ENCODE data around the gene STPG4.

The STPG4 gene

GRCh38 chr2:47073641-47074040 is 81.5 kb downstream of the STPG4 start:
- in situ Hi-C loops (cut with HindIII; ENCODE audit: low sequenced_read_pairs) = no loop called here

DNA sequence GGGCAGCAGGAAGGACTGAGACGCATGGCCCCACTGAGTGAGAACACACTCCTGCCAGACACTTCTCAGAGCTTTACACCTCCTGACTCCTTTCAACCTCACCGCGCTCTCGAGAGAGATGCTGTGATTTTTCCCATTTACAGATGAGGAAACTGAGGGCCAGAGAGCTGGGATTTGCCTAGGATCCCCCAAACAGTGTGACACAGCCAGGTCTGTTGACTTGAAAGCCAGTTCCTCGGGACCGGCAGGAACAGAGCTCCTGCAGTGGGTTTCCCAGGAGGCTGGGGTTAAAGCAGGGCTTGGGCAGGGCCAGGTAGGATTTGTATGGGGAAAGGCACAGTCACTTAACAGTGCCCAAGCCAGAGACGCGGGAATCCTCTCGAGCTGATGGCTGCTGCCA is 81.9 kb downstream of the STPG4 start:
- in situ Hi-C loops (cut with HindIII; ENCODE audit: low sequenced_read_pairs) = no loop called here

DNA sequence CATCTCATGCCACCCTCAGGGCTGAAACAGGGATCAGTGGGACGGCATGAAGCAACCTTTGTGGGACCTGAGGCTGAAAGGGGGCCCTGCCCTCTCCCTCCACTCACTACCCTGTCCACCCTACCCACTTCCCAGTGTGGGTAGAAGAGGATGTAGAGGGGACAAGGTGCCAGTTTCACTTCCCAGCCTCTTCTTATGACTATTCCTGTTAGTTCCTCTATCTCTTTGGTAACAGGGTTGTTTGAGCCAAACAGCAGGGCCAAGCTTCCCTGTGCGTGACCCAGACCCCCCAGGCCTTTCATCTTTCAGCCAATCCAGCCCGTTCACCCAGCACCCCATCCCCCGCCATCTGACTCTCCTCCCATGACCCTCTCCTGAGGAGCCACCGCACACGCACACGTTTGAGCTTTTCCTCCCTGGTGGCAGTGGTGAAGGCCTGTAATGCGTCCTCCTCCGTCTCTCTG is 82.3 kb downstream of the STPG4 start:
- in situ Hi-C loops (cut with HindIII; ENCODE audit: low sequenced_read_pairs) = no loop called here

- in situ Hi-C loops (cut with HindIII; ENCODE audit: low sequenced_read_pairs) = no loop called here
These were observed 83.0 kb downstream of the STPG4 start for GRCh38 chr2:47072018-47072691.

DNA sequence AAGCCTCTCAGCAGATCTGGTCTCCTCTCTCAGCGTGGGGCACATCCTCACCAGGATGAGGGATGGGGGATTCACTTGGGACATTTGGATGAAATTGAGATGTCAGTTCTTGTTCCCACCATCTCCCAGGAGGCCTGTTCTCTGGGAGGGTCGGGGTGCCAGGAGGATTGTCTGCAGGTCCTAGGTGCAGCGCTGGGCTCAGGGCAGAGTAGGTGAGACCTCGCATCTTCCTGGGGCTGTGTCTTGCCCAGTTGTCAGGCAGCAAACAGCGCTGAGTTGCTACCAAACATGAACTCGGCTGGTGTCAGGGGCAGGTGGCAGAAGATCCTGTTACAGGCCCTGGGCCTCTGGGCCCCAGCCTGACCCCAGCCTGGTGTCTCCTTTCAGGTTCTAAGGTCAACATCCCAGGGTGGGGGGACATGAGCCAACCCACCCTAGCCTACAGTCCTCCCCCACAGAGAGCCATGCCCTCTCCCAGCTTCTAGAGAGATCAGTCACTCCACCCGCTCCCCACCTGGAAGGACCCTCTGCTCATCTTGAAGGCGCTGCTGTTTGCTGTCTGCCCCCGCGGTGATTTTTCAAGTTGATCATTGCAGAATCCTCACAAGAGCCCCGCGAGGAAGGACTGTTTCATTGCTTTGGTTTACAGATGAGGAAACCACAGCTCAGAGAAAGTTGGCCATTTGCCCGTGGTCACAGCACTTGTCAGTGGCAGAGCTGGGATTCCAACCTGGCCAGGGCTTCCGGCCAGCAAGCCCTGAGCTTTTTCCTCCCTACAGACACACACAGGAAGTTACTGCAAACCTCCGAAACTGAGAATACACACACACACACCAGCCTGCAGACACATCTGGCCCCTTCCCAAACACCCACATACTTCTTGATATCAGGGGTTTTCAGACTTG is 83.9 kb downstream of the STPG4 start:
- in situ Hi-C loops (cut with HindIII; ENCODE audit: low sequenced_read_pairs) = no loop called here

DNA sequence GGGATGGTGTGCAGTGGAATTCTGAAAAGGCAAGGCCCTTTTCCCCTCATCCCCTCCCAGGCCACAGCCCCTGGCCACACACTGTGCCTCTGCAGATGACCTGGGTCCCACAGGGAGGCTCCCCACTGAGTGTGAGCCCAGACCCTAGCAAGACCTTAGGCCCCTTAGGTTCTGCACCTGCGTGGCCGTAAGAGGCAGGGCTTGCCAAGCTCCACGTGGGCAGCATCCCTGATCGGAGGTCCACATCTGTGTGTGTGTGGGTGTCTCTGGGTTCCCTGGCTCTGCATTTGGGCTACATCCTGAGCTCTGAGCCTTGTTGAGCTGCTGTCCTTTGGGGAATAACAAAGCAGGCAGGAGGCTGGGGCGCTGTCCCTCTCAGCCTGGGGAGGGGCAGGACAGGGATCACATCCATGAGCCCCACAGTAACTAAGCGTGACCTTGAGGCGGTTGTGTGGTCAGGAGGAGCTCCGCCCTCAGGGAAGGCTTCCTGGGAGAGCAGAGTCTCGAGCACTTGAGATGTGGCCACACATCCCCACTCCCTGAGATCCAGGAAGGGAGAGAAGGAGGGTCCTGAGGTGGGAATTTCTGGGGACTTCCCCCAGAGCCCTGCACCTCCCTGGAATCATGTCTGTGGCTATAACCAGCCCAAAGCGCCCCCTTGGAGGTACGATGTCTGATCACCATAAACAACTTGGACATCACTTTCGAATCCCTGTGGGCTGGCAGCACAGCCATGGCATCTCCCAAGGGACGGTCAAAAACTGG is 84.8 kb downstream of the STPG4 start:
- in situ Hi-C loops (cut with HindIII; ENCODE audit: low sequenced_read_pairs) = no loop called here

DNA sequence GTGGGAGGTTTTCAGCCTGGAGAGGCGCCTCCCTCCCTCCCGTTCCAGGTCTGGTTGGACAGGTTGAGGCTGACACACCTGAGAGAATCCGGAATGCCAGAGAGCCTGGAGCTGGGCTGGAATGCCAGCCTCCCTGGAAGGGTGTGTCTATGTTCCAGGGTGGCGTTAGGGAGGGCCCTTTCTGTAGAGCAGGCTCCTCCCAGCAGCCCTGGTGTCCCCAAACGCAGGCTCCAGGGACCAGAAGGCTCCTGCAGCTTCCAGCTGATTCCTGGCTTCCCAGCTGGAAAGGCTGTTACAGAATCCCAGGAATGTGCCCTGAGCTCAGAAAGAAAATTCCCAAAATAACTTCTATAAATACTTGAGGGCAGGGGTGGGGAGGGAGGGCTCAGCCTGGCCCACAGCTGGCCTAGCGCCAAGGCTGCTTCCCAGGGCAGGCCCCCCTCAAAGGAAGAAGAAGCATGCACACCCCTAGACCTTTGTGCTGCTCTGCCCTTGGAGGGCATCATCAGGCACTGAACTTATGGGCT is 85.4 kb downstream of the STPG4 start:
- in situ Hi-C loops (cut with HindIII; ENCODE audit: low sequenced_read_pairs) = no loop called here

DNA sequence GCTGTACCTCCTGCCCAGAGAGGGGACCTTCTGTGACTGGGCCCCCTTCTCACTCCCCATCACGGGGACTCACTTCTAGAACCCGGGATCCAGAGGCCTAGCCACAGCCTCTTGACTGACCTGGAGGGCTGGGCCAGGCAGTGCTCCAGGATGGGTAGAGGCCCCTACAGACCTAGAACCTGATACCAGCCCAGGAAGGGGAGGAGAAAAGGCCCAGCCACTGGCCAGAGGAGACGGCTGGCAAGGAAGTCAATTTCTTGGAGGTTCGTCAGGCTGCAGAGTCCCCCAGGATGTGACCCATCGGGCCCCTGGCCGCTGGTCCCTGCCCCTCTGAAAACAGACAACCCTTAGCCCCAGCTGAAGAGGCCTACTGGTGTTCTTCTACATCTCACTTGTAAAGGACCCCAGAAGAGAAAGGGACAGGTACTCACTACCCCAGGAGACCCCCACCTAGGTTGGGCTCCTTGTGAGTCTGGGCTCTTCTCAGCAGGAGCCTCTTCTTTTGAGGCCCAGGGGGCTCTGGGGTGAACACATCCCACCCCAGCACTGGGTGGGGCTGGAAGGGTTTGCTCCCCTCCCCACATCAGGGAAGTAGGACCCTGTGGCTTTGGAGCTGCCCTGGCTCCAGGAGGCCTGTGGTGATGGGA is 86.0 kb downstream of the STPG4 start:
- in situ Hi-C loops (cut with HindIII; ENCODE audit: low sequenced_read_pairs) = no loop called here

DNA sequence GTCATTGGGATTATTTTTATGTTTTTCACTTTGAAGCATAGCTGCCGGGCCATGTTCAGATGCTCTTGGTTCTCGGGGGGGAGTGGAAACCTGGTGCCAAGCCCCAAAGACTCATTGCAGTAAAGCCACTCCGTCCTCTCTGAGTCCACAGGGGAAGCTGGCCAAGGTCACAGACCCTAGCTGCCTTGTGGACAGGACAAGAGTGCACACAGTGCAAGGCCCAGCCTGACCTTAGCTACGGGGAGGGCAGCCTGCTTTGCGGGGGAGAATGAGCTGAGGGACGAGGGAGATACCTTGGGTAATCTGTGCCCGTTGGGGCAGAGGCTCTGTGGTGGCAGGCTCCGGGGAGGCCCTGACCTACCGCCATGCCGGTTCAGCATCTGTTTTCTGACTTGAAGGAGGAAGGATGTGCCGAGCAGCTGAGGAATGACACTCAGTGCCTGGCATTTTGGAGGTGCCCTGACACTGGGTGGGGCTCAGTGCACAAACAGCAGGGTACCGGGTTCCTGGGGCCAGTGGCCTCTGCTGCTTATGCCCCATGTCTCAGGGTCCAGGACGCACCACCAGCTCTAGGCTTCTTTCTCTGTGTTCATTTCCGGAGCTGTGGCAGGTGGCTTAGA is 87.2 kb downstream of the STPG4 start:
- in situ Hi-C loops (cut with HindIII; ENCODE audit: low sequenced_read_pairs) = no loop called here

- in situ Hi-C loops (cut with HindIII; ENCODE audit: low sequenced_read_pairs) = no loop called here
These were observed 89.2 kb downstream of the STPG4 start for GRCh38 chr2:47065771-47066380.

- in situ Hi-C loops (cut with HindIII; ENCODE audit: low sequenced_read_pairs) = no loop called here
These were observed 89.8 kb downstream of the STPG4 start for GRCh38 chr2:47065343-47065742.

DNA sequence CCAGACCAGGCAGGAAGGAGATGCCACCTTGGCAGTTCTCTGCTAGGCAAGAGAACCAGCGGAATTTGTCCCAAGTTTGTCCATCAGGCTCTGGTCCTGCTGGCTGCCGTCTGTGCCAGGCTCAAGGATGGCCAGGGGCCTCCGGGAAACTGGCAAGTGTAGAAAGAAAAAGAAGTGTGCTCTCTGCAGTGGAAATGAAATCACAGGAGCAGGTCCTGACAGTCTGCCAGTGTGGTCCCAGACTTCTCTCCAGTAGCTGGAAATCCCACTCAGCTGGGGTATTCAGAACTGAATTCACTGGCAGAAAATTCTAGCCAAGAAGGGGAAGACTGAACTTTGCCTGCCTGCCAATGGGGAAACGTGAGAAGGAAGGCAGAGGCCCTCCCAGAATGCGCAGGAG is 91.0 kb downstream of the STPG4 start:
- in situ Hi-C loops (cut with HindIII; ENCODE audit: low sequenced_read_pairs) = no loop called here

DNA sequence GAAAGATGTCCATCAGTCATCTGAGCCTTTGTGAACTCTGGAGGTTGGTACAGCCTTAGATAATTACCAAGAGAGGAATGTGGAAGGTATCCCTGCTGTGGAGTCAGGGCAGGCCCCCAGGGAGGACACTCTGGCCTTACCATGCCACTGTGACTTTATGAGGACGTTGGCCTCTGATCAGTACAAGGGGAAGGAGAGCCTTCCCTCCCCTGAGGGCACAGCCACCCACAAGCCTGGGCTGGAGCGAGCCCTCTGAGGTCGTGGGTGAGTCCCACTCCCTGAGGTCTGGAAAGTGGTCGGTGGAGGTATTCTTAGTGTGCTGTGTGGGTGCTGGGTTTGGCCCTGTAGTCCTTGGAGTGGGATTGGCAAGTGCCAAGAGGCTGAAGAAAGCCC is 91.6 kb downstream of the STPG4 start:
- in situ Hi-C loops (cut with HindIII; ENCODE audit: low sequenced_read_pairs) = no loop called here

DNA sequence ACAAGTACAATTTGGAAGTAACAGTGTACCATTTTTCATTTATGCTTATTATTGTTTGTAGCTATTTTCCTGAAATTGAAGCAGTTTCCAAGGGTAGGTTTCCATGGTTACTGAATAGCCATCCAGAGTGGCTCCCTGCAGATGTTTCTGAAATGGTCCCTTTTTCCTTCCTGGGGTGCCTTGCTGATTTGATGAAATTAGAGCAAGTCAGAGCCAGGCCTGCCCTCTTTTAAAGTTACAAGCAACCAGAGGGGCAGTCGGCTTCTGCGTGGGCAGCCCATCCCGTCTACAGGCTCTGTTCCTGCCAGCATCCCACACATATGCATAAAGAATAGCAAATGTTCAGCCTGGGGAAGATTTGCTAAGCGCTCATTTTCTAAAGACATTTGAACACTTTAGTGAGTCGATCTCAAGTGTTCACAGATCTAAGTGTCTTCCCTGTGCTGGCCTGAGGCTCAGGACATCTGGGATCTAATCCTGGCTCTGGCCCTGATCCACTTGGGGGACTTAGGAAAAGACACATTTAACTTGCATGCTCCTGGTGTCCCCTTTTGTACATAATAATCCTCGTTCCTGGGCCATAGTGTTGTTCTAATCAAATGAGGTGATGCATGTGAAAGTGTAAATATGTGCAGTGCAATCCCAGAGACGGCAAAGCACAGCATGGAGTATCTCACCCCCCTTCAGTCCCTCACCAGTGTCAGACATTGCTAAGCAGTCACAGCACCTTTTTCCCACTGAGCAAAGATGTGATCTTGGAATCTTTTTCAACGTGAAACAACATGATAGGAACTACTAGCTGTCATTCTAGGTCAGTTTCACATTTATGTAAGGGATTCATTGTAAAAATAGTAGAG is 92.2 kb downstream of the STPG4 start:
- in situ Hi-C loops (cut with HindIII; ENCODE audit: low sequenced_read_pairs) = no loop called here

- in situ Hi-C loops (cut with HindIII; ENCODE audit: low sequenced_read_pairs) = no loop called here
These were observed 93.0 kb downstream of the STPG4 start for GRCh38 chr2:47061944-47062678.

DNA sequence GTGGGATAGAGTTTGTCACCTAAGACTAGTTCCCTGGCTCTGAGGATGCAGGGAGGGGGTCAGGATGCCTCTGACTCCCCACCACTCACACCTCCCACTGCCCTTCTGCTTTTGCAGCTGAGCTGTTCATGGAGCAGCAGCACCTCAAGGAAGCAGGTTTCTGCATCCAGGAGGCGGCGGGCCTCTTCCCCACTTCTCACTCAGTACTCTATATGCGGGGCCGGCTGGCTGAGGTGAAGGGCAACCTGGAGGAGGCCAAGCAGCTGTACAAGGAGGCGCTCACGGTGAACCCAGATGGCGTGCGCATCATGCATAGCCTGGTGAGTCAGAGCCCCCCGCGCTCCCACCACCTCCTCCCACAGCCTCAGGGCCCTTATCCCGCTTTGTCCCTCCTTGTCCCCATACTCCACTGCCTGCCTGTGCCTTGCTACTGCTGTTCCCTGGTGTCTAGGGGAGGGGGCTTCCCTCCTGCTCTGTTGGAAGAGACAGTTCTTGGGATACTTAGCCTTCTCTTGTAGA is 94.4 kb downstream of the STPG4 start:
- in situ Hi-C loops (cut with HindIII; ENCODE audit: low sequenced_read_pairs) = no loop called here

- in situ Hi-C loops (cut with HindIII; ENCODE audit: low sequenced_read_pairs) = no loop called here
These were observed 96.8 kb downstream of the STPG4 start for GRCh38 chr2:47058003-47058931.
